Measurements from ENCODE around the gene SLC26A2. TPM values are rescaled to one million over a fixed set of nuclear protein-coding genes. Genes with fewer than 3 reads are reported as not detected.

Gene SLC26A2
- total RNA-seq (2014; rRNA removed; shearing (Covaris generic)) (11.3 and 11.5 TPM in 2 replicates), polyA plus RNA-seq (2016; fragmentation: Nextera tagmentation; extraction: Ambion mirVana) (3.4 and 3.5 TPM in 2 replicates)
- long read RNA-seq, full-length matches to known transcripts = 1 of 1 reads
- long read RNA-seq, partial matches to known transcripts = 0 of 1 reads
- long read RNA-seq, other reads (novel, unspliced or antisense) = 0 of 1 reads

DNA sequence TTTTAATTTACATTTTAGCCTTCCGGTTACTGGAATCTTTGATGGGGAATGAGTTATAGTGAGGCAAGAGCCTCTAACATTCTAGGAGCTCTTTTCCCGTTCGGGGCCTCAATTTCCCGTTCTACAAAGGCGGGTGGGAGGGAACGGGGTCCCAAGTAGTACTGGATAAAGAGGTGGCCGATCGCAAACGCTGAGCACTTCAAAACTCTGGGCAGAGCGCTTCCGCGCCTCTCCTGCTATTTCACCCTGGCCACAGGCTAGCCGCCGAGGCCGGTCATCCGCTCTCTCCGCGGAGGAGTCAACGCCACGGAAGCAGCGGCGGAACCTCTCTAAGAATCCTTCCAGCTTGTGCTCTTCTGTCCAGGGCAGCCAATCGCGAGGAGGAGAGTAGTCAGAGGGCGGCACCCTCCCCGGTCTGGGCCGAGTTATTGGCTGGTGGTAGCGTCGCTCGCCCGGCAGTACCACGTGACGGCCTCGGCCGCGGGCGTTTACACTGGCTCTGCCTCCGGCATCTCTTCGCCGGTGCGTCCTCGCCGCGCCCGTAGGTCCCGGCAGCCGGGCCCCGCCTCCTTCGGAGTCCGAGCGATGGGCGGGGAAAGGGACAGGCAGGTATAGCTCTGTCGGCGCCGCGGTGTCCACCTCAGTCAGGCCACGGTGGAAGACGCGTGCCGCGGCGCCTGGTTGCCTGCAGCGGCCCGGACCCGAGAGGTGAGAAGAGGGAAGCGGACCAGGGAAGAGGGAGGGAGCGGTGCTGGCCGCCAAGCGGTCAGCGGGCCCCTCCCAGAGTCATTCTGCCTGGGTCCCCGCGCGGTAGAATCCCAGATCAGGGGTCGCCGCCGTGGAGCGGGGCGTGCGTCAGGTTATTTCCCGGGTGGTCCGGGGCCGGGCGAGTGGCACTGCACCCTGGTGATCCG, at the start of gene SLC26A2:
SLC26A2 (plus strand) TSS at position 487 of the 914 bp plus-strand sequence. CDS start 16,895 bp downstream, outside the sequence.
- H3K79me2 ChIP-seq (replicated peaks; ENCODE audit: insufficient read depth) = no peaks in the 10 kb centered on the region
- Mint-ChIP-seq H3K4me3 (peak within 1 kb of the TSS; percentile 95), H3K36me3 (ENCODE audit: low read depth) (no peaks in the 10 kb centered on the region), H3K27me3 (ENCODE audit: insufficient read depth, low read depth, poor library complexity) (peaks cover 8% of the 10 kb centered on the region), H3K4me1 (peaks cover 16% of the 10 kb centered on the region), H3K27ac (peak within 1 kb of the TSS; percentile 98), H3K9me3 (no peaks in the 10 kb centered on the region; the same call in 2 of the 3 replicates)
- peak within 1 kb of the TSS; percentile 95 for H3K27ac ChIP-seq (ENCODE audit: low read depth)
- no peaks in the 10 kb centered on the region for H3K36me3 ChIP-seq (ENCODE audit: insufficient read depth)
- H3K9me2 ChIP-seq (ENCODE audit: insufficient read depth) = no peaks in the 10 kb centered on the region
- peak within 1 kb of the TSS; percentile 87 for H2AFZ ChIP-seq
- ATAC-seq (peak; percentile 96), DNase-seq (ENCODE audit: low spot score) (peak; percentile 98)
- peak within 1 kb of the TSS; percentile 89 for H3K4me3 ChIP-seq
- peaks cover 11% of the 10 kb centered on the region for H3K27me3 ChIP-seq (ENCODE audit: insufficient read depth)
- peaks cover 8% of the 10 kb centered on the region; the same call in 1 of the 2 replicates for H3F3A ChIP-seq (replicated peaks; ENCODE audit: low read depth)
- H3K4me2 ChIP-seq = peak within 1 kb of the TSS; percentile 89
- TF ChIP-seq CTCF (conservative IDR thresholded peaks at IDR 0.05; ENCODE audit: low read depth in 2 of 2) = no peak
- no peak for TF ChIP-seq CREB1 (CRISPR knock-in tag; IDR thresholded peaks at IDR 0.05; ENCODE audit: low read depth)
- no peak for TF ChIP-seq ZNF114 (CRISPR knock-in tag; IDR thresholded peaks at IDR 0.05)
- TF ChIP-seq POLR2AphosphoS5 (IDR thresholded peaks at IDR 0.05; ENCODE audit: low read depth) = peak; percentile 96
- TF ChIP-seq NANOG (IDR thresholded peaks at IDR 0.05; ENCODE audit: borderline replicate concordance) = no peak
- H3K4me1 ChIP-seq (ENCODE audit: insufficient read depth) = peaks cover 10% of the 10 kb centered on the region; the same call in 1 of the 2 replicates
- no peaks in the 10 kb centered on the region; the same call in 1 of the 2 replicates for H4K20me1 ChIP-seq (replicated peaks; ENCODE audit: insufficient read depth)

DNA sequence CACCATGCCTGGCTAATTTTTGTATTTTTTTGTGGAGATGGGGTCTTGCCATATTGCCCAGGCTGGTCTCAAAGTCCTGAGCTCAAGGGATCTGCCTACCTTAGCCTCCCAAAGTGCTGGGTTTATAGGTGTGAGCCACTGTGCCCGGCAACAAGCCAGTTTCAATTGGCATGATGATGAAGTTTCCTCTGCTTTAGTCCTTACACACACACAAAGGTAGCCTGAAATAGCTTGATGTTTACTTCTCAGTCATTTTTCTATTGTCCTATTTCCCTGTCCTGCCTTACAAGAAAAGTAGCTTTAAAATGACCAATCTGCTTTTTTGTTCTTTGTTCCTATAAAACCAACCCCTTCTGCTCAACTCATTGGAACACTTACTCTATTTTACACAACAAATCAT, 49.5 kb upstream of the SLC26A2 start:
- Histone ChIP-seq H3K79me2 (replicated peaks; ENCODE audit: insufficient read depth) (no peaks in the 10 kb centered on the region), H4K20me1 (replicated peaks; ENCODE audit: insufficient read depth) (no peaks in the 10 kb centered on the region), H3K4me2 (no peak overlapping the region), H3K27ac (ENCODE audit: low read depth) (no peak overlapping the region), H3K27me3 (ENCODE audit: insufficient read depth) (no peaks in the 10 kb centered on the region), H3K4me1 (ENCODE audit: insufficient read depth) (no peaks in the 10 kb centered on the region; the same call in 1 of the 2 replicates), H3K4me3 (no peak overlapping the region), H3F3A (replicated peaks; ENCODE audit: low read depth) (no peaks in the 10 kb centered on the region), H3K9me2 (ENCODE audit: insufficient read depth) (no peaks in the 10 kb centered on the region), H3K36me3 (ENCODE audit: insufficient read depth) (no peaks in the 10 kb centered on the region), H2AFZ (no peak overlapping the region)
- DNase-seq (ENCODE audit: low spot score) = no peak
- Mint-ChIP-seq H3K4me1 (peaks cover under 1% of the 10 kb centered on the region; the same call in 2 of the 3 replicates), H3K27ac (no peak overlapping the region), H3K4me3 (no peak overlapping the region), H3K9me3 (no peaks in the 10 kb centered on the region), H3K27me3 (ENCODE audit: insufficient read depth, low read depth, poor library complexity) (no peaks in the 10 kb centered on the region), H3K36me3 (ENCODE audit: low read depth) (no peaks in the 10 kb centered on the region)
- ATAC-seq = no peak
- TF ChIP-seq POLR2AphosphoS5 (IDR thresholded peaks at IDR 0.05; ENCODE audit: low read depth) = no peak
- no peak for TF ChIP-seq EZH2 (IDR thresholded peaks at IDR 0.05; ENCODE audit: low read depth, unreplicated experiment)
- no peak for TF ChIP-seq NANOG (IDR thresholded peaks at IDR 0.05; ENCODE audit: borderline replicate concordance)
- no peak for TF ChIP-seq ZNF462 (CRISPR knock-in tag; IDR thresholded peaks at IDR 0.05)
- TF ChIP-seq CREB1 (CRISPR knock-in tag; IDR thresholded peaks at IDR 0.05; ENCODE audit: low read depth) = no peak
- no peak for TF ChIP-seq STAT1 (IDR thresholded peaks at IDR 0.05; ENCODE audit: unreplicated experiment)
- no peak for TF ChIP-seq ZNF331 (CRISPR knock-in tag; IDR thresholded peaks at IDR 0.05; ENCODE audit: low read depth)

Data from GM23338 (cell line).